Esophagus squamous epithelium (tissue), 4 donors: ENCODE measurements around the gene RASGRF1.

ENCODE experiments used
- CTCF ChIP-seq, 6 experiments: fragments of 450-650 bp in 4 of 6; fragments of 200-600 bp in 2 of 6; sonication (generic) in 2 of 6; IDR thresholded peaks; one replicate each; pipeline ENCODE4 v1.5.1; 2016 to 2019; ENCODE audit warnings: antibody characterized with exemption in 6 of 6, mild to moderate bottlenecking in 4 of 6, moderate library complexity in 4 of 6
- POLR2A ChIP-seq, 4 donors: fragments of 450-650 bp; IDR thresholded peaks; one replicate each; pipeline ENCODE4 v1.6.1; 2017; ENCODE audit warnings: antibody characterized with exemption in 4 of 4, mild to moderate bottlenecking in 4 of 4, moderate library complexity in 3 of 4

- no peak for TF ChIP-seq CTCF (IDR thresholded peaks at IDR 0.05)
- no peak for TF ChIP-seq POLR2A (IDR thresholded peaks at IDR 0.05)
Measured at GRCh38 chr15:79113831-79114230, 23.3 kb upstream of the RASGRF1 start.
